HG02981 (cell line): ENCODE results near the gene CIRBP.

ENCODE experiments used
- ATAC-seq: cut with Tn5 transposase; IDR thresholded peaks from one replicate; pipeline ENCODE4 v1.9.1; 2021; ENCODE audit warnings: mild to moderate bottlenecking, moderate library complexity; ENCODE audit not compliant: unreplicated experiment

The CIRBP gene

GRCh38 chr19:1254530-1255185, 14.5 kb upstream of the CIRBP start:
- ATAC-seq, result no peak

GRCh38 chr19:1255186-1256161, 13.7 kb upstream of the CIRBP start:
- no peak for ATAC-seq

- no peak for ATAC-seq
Measured at GRCh38 chr19:1256646-1257474, 12.3 kb upstream of the CIRBP start.

GRCh38 chr19:1257475-1258162, 11.5 kb upstream of the CIRBP start:
- ATAC-seq, result no peak

- ATAC-seq, result no peak
Measured at GRCh38 chr19:1258163-1258492, 11.0 kb upstream of the CIRBP start.

GRCh38 chr19:1258707-1259205, 10.4 kb upstream of the CIRBP start:
- ATAC-seq, result no peak

- ATAC-seq, result no peak
Measured at GRCh38 chr19:1259206-1259875, 9.8 kb upstream of the CIRBP start.

GRCh38 chr19:1259876-1260748, 9.0 kb upstream of the CIRBP start:
- ATAC-seq, result peak; percentile 9

GRCh38 chr19:1260749-1261537, 8.2 kb upstream of the CIRBP start:
- peak; percentile 54 for ATAC-seq

GRCh38 chr19:1261538-1261797, 7.7 kb upstream of the CIRBP start:
- ATAC-seq, result no peak

- ATAC-seq, result no peak
Measured at GRCh38 chr19:1261798-1262622, 7.1 kb upstream of the CIRBP start.

- ATAC-seq, result no peak
Measured at GRCh38 chr19:1262623-1263123, 6.5 kb upstream of the CIRBP start.

GRCh38 chr19:1263188-1263587, 5.9 kb upstream of the CIRBP start:
- ATAC-seq, result no peak

- no peak for ATAC-seq
Measured at GRCh38 chr19:1264801-1265614, 4.1 kb upstream of the CIRBP start.

GRCh38 chr19:1265615-1266128, 3.5 kb upstream of the CIRBP start:
- ATAC-seq, result no peak

- peak; percentile 28 for ATAC-seq
Measured at GRCh38 chr19:1266129-1266915, 2.8 kb upstream of the CIRBP start.
